Measurements from ENCODE around the gene C5.
"Not testable (repeated sequence)": the region's sequence is repeated elsewhere in the genome, so short reads cannot be mapped to it uniquely, and the experiment has no call there.

Gene C5

GRCh38 chr9:121048175-121048574 is 1.9 kb downstream of the C5 start:
- DNase-seq = no peak

- no peak for DNase-seq
These were observed 11.3 kb downstream of the C5 start for GRCh38 chr9:121038804-121039203.

- DNase-seq = no peak
These were observed 11.7 kb downstream of the C5 start for GRCh38 chr9:121038362-121038761.

- DNase-seq = not testable (repeated sequence)
These were observed 14.4 kb downstream of the C5 start for GRCh38 chr9:121035717-121036116.

GRCh38 chr9:121034529-121034928 is 15.5 kb downstream of the C5 start:
- no peak for DNase-seq

GRCh38 chr9:121029469-121029868 is 20.6 kb downstream of the C5 start:
- DNase-seq = no peak

- DNase-seq = not testable (repeated sequence)
These were observed 21.8 kb downstream of the C5 start for GRCh38 chr9:121028285-121028684.

- DNase-seq = no peak
These were observed 23.3 kb downstream of the C5 start for GRCh38 chr9:121026768-121027167.

- DNase-seq = no peak
These were observed 23.8 kb downstream of the C5 start for GRCh38 chr9:121026260-121026691.

GRCh38 chr9:121024237-121024636 is 25.8 kb downstream of the C5 start:
- no peak for DNase-seq

GRCh38 chr9:121023064-121023463 is 27.0 kb downstream of the C5 start:
- DNase-seq = no peak

- DNase-seq = no peak
These were observed 28.8 kb downstream of the C5 start for GRCh38 chr9:121021301-121021700.

GRCh38 chr9:121019273-121019672 is 30.8 kb downstream of the C5 start:
- DNase-seq = no peak

GRCh38 chr9:121013911-121014310 is 36.2 kb downstream of the C5 start:
- DNase-seq = no peak

- DNase-seq = no peak
These were observed 40.4 kb downstream of the C5 start for GRCh38 chr9:121009650-121010049.

GRCh38 chr9:120999317-120999716 is 50.8 kb downstream of the C5 start:
- no peak for DNase-seq

- DNase-seq = no peak
These were observed 52.0 kb downstream of the C5 start for GRCh38 chr9:120998111-120998510.

- DNase-seq = no peak
These were observed 52.6 kb downstream of the C5 start for GRCh38 chr9:120997502-120997901.

GRCh38 chr9:120996409-120996808 is 53.7 kb downstream of the C5 start:
- DNase-seq = no peak

- no peak for DNase-seq
These were observed 61.0 kb downstream of the C5 start for GRCh38 chr9:120989065-120989464.

- DNase-seq = peak; percentile 6 to 61
These were observed 64.3 kb downstream of the C5 start for GRCh38 chr9:120985819-120986222.

GRCh38 chr9:120983259-120983837 is 66.7 kb downstream of the C5 start:
- no peak for DNase-seq

GRCh38 chr9:120982836-120983235 is 67.2 kb downstream of the C5 start:
- DNase-seq = no peak

GRCh38 chr9:120980951-120981350 is 69.1 kb downstream of the C5 start:
- DNase-seq = no peak

- DNase-seq = no peak
These were observed 70.3 kb downstream of the C5 start for GRCh38 chr9:120979797-120980196.

- no peak for DNase-seq
These were observed 71.1 kb downstream of the C5 start for GRCh38 chr9:120978987-120979386.
